Breast epithelium (tissue), 3 donors: Measurements from ENCODE around the gene CERS3.

ENCODE experiments used
- CTCF ChIP-seq, 3 donors: fragments of 450-650 bp; IDR thresholded peaks; one replicate each; pipeline ENCODE4 v1.5.1; 2016 to 2017; ENCODE audit warnings: antibody characterized with exemption in 3 of 3, mild to moderate bottlenecking in 3 of 3, moderate library complexity in 3 of 3
- POLR2AphosphoS5 ChIP-seq, 3 donors: sonication (generic); formaldehyde crosslinking; IDR thresholded peaks; one replicate each; pipeline ENCODE4 v1.6.1; 2017; ENCODE audit warnings: antibody characterized with exemption in 3 of 3

DNA sequence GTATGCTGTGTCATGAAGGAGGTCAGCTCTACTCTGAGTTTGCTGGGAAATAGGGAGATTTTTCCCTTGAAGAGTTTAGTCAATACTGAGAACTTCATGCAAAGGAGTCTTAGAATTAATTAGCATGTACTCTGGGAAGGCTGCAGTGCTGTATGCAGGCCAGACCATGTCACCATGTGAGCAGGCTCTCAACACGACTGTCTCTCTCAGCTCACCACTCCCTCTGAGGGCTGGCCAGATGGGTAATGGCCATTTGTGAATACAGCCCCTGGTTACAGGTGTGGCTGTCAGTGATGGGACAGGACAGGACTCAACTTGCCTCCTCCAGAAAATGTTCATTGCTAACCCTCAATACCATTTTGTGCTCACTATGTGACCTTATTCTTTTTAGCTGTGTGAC, 5.1 kb upstream of the CERS3 start:
- TF ChIP-seq CTCF (IDR thresholded peaks at IDR 0.05) (no peak), POLR2AphosphoS5 (IDR thresholded peaks at IDR 0.05) (no peak)
